NCI-H1694 treated with DMSO at 0.1 percent for 48 hours (cell line): ENCODE results near the gene INPP5J.
A peak's percentile ranks its signal among the peaks of the same experiment; 100 is the strongest.

ENCODE experiments used
- DNase-seq: peaks from one replicate; lab custom pipeline; 2025; lab: John Stamatoyannopoulos, UW

The INPP5J gene

DNA sequence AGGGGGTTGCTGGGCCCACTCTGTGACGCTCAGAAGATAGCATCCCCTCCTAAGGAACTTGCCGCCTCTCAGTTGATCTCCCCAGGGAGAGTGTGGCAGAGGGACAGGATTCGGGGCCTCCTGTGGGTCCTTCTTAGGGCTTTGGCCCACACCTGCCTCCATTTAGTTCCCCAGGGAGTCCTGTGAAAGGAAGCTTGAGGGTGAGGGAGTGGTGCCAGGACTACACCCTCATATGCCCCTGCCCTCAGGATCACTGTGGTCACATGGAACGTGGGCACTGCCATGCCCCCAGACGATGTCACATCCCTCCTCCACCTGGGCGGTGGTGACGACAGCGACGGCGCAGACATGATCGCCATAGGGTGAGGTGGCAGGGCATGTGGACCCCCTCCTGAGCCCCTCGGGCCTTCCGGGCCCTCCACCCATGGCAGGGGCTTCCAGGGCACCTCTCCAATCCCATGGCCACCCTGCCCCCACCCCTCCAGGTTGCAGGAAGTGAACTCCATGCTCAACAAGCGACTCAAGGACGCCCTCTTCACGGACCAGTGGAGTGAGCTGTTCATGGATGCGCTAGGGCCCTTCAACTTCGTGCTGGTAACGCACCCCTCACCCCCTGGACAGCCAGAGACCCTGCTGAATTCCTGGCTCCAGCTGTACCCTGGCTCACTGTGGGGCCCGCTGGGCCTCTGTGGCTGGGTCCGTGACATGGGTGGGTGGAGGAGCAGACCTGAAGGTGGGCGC, 3.5 kb downstream of the INPP5J start:
- DNase-seq = no peak

DNA sequence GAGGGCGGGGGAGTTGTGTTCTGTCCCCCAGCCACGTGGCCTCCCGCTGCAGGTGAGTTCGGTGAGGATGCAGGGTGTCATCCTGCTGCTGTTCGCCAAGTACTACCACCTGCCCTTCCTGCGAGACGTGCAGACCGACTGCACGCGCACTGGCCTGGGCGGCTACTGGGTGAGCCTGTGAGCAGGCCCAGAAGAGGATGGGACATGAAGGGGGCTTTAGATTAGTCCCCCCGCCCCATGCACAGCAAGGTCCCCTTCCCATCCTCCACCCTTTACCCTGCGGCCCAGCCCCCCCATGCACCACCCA, 4.1 kb downstream of the INPP5J start:
- no peak for DNase-seq

DNA sequence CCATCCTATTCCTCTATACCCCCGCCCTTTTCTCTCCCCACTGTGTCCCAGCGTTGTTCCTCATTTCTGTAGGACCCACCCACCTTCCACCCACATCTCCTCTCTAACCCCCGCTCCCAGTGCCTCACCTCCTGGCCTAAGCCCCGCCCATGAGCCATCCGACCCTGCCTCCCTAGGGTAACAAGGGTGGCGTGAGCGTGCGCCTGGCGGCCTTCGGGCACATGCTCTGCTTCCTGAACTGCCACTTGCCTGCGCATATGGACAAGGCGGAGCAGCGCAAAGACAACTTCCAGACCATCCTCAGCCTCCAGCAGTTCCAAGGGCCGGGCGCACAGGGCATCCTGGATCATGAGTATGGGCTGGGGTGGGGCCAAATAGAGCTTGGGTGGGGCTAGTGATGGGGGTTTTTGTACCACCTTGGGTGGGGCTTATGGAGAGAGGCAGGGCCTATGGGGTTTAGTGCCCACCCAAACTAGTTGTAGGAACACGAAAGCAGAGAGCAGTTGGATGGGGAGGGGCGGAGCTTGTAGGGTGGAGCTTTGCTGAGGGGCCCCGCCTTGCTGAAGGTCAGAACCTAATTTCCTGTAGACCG, 4.5 kb downstream of the INPP5J start:
- no peak for DNase-seq

DNA sequence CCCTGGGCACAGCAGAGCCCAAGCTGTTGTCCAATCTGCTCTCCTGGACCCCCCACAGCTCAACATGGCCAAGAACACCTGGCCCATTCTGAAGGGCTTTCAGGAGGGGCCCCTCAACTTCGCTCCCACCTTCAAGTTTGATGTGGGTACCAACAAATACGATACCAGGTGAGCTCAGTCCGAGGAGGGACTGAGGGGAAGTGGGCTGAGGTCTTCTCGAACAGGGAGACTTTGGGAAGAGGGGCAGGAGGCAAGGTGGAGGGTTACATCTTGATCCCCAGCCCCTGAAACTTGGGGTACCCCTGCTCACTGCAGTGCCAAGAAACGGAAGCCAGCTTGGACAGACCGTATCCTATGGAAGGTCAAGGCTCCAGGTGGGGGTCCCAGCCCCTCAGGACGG, 5.4 kb downstream of the INPP5J start:
- no peak for DNase-seq

DNA sequence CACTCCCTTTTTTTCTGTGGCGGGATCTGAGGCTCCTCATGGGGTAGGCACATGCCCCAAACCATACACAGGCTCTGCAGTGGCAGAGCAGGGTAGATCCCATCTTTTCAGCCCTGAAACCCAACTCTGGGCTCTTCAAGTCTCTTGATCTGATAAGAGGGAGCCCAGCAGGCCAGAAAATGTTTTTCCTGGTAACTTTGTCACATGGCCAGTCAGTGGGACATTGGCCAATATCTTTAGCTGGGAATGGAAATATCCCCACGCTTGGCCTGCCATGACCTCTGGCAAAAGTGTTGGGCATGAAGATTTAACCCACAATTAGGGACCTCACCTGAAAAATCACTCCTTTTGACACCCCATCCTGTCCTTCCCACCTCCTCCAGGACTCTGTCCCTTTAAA, 8.1 kb downstream of the INPP5J start:
- no peak for DNase-seq

DNA sequence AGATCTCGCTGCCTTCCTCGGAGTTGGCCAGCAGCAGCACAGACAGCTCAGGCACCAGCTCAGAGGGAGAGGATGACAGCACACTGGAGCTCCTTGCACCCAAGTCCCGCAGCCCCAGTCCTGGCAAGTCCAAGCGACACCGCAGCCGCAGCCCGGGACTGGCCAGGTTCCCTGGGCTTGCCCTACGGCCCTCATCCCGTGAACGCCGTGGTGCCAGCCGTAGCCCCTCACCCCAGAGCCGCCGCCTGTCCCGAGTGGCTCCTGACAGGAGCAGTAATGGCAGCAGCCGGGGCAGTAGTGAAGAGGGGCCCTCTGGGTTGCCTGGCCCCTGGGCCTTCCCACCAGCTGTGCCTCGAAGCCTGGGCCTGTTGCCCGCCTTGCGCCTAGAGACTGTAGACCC, 11.1 kb downstream of the INPP5J start:
- no peak for DNase-seq

DNA sequence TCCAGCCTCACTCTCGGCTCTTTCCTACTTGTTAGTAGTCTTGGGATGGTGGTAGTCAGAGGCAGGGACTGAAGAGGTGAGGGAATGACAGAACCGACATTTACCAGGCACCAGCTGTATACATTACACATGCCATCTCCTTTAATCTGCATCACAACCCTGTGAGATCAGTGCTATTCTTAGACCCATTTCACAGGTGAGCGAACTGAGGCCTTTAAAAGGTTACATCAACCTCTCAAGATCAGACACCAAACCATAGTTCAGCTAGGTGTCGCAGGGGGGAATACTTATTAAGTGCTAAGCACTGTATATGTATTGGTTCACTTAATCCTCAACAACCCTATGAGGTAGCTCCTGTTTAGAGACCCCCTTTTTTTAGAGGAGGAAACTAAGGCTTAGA, 11.9 kb downstream of the INPP5J start:
- no peak for DNase-seq

DNA sequence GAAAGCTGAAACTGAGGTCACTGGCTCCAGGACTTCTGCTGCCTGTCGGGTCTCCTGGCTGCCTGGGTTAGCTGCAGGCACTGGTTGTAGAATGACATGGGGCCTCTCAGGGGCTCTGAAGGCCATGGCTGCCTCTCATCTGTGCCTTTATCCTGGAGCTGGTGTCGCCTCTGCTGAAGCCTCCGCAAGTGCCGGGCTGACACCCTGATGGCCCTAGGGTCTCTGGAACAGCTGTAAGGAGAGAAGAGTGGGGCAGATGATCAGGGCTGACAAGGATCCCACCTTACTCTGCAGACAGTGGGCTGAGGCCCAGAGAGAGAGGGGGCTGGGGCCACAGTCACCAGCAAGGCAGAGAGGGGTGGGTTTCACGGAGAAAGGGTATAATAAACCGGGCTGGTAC, 12.9 kb downstream of the INPP5J start:
- no peak for DNase-seq

DNA sequence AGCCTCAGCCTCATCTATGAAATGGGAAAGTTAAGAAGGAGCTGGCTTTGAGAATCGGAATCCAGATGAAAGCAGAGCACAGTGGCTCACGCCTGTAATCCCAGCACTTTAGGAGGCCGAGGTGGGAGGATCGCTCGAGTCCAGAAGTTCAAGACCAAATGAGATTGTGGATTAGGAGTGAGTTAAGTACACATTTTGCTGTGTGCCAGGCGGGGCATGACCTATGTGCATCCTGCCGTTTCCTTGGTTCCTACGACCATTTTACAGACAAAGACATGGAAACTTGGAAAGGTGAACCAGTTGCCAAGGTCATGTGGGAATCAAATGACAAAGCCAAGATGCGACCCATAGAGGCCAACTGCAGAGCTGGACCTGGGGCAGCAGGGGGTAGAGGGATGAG, 13.4 kb downstream of the INPP5J start:
- no peak for DNase-seq

DNA sequence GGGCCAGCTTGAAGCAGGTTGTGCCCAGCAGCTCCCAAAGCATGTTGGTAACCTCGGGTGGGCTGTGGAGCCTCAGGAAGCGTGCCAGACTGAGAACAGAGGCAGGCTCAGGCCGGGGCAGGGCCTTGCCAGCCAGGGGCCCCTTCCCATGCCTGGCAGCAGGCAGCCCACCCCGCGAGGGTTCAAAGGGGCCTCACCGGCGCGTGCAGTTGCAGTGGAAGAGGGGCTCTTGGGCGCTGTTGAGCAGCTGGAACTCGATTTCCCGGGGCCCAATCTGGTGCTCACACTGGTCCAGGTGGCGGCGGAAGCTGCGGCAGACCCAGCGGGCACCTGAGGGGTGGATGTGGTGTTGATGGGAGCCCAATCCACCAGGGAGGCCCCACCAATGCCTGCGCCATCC, 13.9 kb downstream of the INPP5J start:
- no peak for DNase-seq

DNA sequence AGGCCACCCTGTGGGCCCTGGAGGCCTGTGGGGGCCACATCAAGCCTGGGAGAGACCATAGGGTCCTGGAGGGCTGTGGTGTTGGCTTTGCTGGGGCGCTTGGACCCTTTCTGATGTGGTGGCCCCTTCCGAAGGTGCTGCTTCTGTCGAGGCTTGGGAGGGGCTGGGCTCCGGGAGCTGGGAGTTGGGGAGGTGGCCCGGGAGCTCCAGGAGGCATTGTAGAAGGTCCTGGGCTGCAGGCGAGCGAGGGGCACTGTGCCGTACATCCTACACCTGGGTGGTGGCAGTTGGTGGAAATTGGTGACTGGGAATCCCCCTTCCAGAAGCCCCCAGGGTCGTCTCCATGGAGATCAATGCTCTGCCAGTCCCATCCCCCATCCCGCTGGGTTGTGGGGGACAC, 15.0 kb downstream of the INPP5J start:
- DNase-seq = no peak

DNA sequence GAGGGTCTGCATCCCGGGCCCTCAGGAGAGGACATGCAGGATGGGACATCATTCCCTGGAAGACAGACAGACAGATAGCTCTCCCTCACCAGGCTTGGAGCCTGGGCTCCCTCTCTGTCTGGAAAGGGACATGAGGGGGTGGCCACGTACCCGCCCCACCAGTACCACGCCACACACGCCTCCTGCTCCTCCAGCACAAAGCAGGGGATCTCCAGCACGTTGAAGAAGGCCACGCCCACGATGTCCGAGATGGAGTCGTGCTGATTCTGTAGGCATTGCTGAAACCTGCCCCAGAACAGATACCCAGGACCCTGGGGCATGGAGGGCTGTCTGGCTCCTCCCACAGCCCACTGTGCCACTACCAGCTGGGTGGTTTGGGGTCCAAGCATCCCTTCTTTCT, 15.4 kb downstream of the INPP5J start:
- DNase-seq = no peak

DNA sequence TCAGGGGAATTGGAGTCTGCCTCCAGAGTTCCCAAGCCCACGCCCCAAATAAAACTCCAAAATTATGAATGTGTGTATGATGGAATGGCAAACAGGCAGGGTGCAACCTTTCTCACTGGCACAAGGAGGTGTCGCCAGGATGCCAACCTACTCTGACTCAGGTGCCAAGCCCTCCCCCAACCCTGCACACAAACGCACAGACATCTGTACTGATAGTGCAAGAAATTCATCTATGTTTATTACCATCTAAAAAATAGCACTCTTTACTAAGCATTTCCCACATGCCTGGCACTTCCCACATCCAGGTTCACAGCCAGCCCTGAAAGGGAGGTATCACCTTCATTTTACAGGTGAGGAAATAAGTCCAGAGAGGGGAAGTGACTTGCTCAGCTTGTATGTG, 16.3 kb downstream of the INPP5J start:
- DNase-seq = no peak

DNA sequence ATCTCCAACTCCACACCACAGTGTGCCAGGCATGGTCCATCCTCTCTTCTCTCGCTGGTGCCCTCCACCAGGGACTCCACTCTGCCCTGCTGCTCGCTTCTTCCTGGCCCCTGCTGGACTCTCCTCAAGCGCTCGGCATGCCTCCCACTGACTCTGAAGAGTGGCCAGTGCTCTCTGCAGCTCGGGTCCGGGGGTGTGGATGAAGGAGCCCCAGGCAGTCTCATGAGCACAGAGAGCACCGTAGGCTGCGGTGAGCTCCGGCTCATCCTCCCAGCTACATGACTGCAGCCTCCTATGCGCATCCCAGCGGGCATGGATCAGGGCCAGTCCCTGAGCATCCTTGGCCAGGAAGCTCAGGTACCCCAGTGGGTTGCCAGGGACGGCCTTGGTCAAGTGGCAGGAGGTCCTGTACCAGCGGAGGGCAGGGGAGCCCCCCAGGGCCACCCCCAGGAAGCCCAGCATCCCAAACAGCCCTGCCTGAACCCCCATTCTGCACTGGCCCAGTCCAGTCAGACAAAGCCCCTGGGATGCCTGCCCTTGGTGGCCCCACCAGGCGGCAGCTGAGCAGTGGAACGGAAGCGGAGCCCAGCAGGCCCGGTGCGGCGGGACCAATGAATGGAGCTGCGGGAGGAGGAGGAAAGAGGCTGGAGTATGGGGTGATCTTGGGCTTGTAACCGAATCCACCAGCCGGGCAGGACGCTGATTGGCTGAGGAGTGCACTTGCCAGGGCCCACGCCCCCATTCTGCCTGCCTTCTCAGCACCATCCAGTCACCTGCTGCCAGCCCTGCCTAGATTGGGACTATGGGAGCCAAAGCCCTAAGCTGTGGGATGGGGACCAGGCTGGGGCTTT, 17.3 kb downstream of the INPP5J start, which contains the start of gene PLA2G3:
PLA2G3 (minus strand) TSS at position 643 of the 851 bp plus-strand sequence; CDS start at position 489, 154 bp downstream.
- no peak for DNase-seq

DNA sequence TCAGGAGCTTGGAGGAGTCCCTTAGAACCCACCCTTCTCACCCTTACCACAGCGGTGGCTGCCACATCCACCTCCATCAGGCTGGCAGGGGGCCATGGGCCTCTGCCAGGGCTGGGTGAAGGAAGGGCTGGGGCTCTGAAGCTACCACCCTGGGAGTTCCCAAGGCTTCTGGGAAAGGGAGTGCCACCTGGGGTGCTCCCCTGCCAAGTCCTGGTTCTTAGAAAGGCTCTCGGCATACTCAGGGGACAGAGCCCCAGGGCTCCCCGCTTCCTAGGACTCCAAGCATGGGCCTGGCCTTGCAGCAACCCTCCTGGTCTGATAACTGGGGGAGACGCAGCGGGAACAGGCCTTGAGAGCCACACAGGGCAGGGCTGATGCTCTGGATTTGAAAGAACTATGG, 18.0 kb downstream of the INPP5J start:
- DNase-seq = no peak

DNA sequence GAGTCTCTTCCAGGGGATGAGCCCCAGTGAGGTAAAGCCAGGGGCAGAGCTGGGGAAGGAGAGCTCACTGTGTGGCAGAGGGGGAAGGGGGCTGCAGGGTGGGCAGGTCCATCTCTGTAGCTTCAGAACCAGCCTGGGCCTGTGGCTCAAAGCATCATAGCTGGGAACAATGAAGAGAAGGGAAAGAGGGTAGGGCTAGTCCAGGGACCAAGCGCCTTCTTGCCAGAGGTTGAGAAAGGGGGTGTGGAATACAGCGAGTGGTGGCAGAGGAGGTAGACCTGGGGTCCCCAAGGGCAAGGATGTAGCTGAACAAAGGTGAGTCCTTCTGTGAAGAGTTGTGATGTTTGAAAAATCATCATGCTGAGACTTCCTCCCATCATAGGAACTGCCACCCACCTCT, 18.8 kb downstream of the INPP5J start:
- DNase-seq = no peak

DNA sequence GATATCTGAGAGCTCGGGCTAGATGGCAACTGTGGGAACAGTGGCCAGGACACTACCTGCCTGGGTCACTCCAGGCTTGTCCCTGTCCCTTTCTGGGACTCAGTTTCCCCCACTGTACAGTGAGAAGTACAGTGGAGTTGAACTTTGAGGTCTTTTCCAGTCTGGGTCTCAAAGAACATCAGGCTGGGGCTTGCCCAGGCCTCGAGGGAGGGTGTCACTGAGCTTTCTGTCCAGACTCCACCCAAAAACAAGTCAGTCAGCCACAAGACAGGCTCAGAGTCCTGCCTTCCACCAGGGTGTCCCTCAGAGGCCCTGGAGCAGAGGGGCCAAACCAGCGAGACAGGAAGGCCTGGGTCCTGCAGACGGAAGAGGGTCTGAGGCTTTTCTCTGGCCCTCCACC, 19.5 kb downstream of the INPP5J start:
- DNase-seq = no peak

DNA sequence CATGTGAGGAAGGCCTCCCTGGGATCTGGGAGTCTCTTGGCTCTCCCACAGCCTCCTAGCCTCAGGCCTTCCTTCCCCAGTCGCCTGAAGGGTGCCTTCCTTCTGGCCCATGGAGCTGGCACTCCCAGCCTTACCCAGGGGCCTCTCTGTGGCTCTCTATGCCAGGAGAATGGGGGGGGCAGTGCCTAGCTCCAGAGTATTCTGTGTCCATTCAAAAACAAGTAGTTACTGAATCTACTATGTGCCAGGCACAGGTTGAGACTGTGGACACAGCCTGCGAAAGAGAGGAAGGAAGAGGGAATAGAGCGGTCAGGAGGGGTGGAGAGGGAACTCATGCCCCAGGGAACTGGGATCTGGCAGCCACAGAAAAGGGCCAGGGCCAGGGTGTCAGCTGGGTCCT, 20.3 kb downstream of the INPP5J start:
- DNase-seq = no peak

DNA sequence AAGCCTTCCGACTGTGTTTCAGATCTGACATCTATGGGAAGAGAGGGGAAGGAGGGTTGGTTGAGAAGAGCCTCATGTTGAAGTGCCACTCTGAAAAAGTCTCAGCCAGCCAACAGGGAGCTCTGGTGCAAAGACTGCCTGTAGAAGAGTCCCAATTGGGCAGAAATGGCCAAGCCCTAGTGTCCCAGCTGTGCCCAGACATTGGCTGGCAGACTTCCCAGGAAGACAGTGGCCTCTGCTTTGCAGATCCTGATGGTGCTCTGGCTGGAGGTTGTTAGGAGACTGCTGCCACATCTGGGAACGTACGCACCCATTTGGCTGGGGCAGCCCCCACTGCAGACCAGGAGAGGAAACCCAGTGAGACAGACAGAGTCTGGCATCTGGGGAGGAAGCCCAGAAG, 20.8 kb downstream of the INPP5J start:
- no peak for DNase-seq

DNA sequence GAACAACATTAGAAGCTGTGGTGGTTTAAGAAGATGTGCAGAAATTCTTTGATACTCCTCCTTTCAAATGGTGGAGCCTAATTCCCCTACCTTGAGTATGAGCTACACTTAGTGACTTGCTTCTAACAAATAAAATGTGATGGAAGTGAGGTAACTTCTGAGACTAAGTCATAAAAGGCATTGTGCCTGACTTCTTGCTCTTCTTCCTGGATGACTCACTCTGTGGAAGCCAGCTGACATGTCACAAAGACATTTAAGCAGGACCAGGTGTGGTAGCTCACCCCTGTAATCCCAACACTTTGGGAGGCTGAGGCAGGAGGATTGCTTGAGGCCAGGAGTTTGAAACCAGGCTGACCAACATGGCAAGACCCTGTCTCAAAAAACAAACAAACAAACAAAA, 21.5 kb downstream of the INPP5J start:
- no peak for DNase-seq

DNA sequence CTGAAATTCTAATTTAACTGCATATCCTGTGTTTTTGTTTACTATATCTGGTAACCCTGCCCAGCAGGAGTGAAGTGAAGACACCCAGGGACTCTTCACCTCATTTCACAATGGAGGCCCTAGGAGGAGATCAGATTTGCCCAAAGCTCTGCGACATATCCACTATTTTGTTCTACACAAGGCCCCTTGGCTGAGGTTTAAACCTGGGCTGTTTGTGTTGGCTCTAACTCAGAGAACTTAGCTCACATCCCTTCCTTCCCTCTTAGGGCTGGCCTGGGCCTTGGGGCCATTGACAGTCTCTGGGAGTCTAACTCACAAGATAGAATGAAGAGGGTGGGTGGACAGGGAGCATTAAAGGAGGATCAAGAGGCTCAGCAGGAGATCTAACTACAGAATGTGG, 25.7 kb downstream of the INPP5J start:
- DNase-seq = no peak

DNA sequence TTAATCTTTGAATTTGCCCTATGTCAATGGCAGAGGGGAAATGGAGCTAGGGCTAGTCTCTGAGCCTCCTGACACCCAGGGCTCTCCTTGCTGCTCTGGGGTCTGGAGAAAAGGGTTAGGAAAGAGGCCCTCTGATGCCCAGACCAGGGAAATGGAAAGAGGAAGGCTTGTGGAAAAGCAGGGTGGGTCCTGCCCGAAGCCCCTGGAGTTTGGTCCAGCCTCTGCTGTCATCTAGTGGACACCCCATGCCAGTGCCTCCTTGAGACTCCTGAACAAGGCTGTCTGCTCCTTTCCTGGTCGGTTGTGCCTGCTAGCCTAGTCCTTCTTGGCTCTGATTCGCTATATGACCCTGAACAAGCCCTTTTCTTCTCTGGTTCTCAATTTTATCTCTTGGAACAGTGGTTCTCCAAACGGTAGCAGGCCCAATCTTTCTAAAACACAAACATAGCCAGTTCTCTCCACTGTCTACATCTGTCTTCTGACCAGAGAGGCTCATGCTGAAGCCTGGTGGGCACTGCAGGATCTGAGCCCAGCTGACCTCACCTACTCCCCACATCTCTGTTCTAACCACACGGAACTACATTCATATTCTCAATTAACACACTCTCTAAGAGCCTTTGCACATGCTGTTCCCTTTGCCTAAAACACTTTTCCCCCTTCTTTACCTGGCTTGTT, 26.3 kb downstream of the INPP5J start:
- DNase-seq = peak; percentile 58

DNA sequence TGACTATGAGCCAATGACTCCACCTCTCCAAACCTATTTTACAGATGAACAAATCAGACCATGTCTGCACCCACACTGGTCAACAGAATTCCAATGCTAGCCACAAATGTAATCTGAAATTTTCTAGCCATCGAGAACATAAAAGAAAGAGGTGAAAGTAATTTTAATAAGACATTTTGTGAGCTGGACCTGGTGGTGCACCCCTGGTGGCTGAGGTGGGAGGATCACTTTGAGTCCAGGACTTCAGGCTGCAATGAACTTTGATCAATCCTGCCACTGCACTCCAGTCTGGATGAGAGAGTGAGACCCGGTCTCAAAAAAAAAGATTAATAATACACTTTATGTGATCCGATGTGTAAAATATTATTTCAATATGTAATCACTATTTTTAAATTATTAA, 27.8 kb downstream of the INPP5J start:
- DNase-seq = no peak
